ENCODE results near the gene NFIX. TPM values are rescaled to one million over a fixed set of nuclear protein-coding genes. Genes with fewer than 3 reads are reported as not detected.

Gene NFIX
- polyA plus RNA-seq, 3 donors: 13.3 to 15.0 (median 14.2) TPM

DNA sequence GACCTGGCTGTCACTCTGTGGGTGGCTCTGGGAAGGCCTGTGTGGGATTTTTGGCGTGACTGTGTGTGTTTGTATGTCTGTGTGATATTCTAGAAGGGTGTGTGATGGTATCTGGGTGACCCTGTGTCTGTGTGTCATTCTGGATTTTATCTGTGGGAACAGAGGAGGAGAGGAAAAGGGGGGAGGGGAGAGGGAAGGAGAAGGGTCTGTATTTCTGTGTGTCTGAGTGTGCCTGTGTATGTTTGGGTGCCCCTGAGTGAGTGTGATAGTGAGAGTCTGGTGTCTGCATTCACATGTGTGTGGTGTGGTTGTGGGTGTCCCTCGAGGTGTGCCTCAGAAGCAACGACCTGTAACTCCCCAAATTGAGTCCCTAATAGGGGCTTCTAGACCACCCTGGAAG is 8.1 kb upstream of the NFIX start:
- no peak for DNase-seq (ENCODE audit: low read depth in 3 of 3, low spot score in 2 of 3)

- no peak for DNase-seq (ENCODE audit: low read depth in 3 of 3, low spot score in 2 of 3)
Measured at GRCh38 chr19:12987781-12988180, 7.5 kb upstream of the NFIX start.

DNA sequence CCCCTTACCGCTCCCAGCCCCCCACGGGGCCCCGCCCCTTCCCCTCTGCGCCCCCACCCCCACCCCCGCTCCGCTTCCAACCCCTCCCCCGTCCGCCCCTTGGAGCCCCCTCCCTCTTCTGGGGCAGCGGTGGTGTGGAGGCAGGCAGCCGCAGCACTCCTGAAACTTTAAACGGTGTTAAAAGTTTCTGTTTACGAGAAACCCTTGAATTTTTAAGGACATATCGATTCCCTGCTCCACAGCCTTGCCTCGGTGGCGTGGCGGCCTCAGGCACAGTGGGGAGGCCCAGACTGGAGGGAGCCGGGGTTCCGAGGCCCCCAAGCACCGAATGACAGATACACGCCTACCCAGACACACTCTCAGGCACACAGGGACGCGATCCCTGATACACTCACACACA is 4.8 kb upstream of the NFIX start:
- DNase-seq (ENCODE audit: low read depth in 3 of 3, low spot score in 2 of 3): no peak

DNA sequence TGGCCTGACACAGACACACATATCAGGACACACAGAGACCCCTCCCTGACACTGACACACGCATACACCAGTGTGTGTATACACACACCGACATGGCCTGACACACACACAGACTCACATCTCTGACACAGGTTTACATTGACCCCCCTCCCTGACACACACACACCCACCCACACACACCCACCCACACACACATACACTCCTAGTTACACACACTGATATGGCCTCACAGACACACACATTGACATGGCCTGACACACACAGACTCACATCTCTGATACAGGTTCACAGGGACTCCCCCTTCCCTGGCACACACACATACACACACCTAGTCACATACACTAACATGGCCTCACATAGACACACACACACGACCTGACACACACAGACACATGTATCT is 4.4 kb upstream of the NFIX start:
- DNase-seq (ENCODE audit: low read depth in 3 of 3, low spot score in 2 of 3): no peak

DNA sequence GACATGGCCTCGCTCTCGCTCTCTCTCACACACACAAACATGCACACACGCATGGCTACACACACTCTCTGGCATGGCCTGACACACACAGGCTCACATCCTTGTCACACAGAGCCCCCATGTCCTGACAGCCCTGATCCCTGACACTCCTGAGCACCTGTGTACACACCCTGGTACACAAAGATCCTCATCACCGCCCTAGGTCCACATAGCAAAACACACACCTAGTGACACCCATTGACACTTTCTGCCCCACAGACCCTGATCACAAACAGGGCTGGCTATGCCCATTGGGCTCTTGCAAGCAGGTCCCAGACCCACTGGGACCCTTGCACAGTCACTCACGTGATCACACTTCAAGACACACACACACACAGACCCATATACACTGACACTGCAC is 4.0 kb upstream of the NFIX start:
- no peak for DNase-seq (ENCODE audit: low read depth in 3 of 3, low spot score in 2 of 3)

GRCh38 chr19:12992729-12993128 is 2.5 kb upstream of the NFIX start:
- DNase-seq (ENCODE audit: low read depth in 3 of 3, low spot score in 2 of 3): no peak

DNA sequence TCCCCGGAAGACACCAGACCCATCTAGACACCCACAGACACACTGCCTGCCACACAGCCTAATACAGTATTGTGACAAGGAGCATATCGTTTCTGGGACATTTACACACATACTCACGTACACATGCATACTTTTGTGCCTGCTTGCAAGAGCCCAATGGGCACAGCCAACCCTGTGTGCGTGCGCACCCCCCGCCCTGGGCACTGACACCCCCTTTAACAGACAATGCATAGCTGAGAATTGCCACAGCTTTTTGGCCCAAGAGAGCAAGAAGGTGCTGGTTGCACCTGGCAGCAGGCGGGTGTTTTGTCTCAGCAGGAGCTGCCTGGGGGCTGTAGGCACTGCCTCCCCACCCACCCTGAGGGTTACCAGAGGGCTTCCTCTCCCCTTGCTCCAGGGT is 1.7 kb upstream of the NFIX start:
- DNase-seq (ENCODE audit: low read depth in 3 of 3, low spot score in 2 of 3): no peak

- no peak for DNase-seq (ENCODE audit: low read depth in 3 of 3, low spot score in 2 of 3)
Measured at GRCh38 chr19:12995596-12996405, 526 bp downstream of the NFIX start.

DNA sequence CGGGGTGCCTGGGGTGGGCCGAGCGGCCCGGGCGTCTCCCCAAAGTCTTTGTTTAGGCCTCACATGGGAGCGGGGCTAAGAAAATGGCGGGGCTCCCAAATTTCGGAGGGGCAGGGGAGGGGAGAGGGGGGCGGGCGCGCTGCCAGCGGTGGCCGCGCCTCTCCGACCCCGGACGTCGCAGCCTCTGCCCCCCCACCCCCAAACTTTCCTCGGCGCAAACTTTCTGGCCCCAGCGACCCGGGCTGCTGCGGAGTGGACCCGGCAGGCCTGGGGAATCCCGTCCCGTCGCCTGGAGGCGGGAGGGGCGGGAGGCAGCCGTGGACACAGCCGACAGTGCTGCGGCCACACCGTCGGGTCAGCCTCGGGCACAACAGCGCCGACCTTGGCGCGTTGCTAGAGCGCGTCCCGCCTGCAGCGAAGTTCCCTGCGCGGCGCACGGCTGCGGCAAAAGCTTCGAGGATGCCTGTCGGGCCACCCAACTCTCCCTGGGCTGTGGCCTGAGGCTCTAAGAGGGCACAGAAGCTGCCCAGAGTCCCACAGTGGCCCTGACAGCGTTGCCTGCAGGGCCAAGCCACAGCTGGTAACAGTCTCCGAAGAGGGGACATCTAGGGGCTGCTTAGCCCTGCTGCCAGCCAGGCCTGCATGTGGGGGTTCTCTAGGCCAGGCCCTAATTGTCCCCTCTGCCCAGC is 1.3 kb downstream of the NFIX start:
- no peak for DNase-seq (ENCODE audit: low read depth in 3 of 3, low spot score in 2 of 3)

DNA sequence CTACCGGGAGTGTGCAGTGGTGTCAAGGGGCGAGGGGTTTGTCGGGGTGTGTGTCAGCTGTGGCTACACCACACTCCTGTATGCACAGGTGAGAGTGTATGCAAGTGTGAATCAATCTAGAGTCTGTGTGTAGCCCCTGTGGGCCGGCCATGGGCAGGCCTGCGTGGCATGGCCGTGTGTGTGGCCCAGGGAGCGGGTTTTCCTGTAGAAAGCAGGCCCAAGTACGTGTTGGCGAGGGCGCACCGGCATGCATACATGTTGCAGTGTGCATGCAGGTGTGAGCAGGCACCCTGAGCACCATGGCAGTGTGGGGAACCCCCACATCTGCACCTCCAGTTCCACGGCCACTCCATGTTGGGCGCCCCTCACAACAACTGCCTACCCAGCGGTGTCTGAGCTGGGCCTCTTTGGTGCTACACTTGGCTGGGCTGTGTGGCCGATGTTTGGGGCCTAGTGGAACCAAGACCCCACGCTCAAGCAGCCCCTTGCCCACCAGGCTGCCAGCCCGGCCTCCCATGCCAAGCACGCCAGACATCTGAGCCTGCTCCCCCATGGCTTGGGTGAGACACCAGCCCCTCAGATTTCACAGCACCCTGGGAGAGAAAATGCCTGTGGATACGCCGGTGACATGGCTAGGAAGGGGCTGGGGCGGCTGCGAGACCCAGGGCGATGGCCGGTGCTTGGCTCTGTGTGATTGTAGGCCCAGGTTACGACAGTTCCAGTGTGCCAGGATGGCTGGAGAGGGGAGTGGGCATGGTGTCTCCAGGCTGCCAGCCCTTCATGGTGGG is 2.1 kb downstream of the NFIX start:
- no peak for DNase-seq (ENCODE audit: low read depth in 3 of 3, low spot score in 2 of 3)

- DNase-seq (ENCODE audit: low read depth in 3 of 3, low spot score in 2 of 3): no peak
Measured at GRCh38 chr19:12997967-12998940, 3.0 kb downstream of the NFIX start.

- DNase-seq (ENCODE audit: low read depth in 3 of 3, low spot score in 2 of 3): no peak
Measured at GRCh38 chr19:13001166-13001501, 5.9 kb downstream of the NFIX start.

DNA sequence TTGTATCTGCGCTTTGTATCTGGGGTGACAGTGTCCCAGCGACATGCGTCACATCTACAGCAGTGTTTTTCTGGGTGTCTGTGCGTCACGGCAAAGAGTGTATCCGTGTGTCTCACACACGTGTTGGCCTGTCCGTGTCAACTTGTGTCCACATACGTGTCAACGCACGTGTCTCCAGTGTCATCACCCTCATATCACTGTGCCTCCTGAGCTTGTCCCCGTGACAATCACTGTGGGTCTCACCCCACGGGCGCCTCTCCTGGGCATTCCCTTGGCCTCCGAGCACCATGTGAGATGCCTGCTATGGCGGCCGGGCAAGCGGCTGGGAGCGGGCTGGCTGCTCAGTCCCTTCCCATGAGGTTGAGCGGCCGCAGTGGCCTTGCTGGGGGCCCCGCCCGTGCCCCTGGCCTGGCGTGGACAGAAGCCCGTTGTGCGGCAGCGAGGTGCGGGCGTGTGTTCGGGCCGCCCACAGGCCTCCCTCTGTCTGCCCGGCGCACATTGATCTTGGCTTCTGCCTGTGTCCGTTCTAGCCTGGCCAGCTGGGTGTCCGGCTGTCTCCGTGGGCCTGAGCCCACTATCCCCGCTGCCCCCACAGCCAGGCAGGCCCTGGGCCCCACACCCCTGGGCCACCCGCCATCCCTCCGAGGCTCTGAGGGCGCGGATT is 6.4 kb downstream of the NFIX start:
- DNase-seq (ENCODE audit: low read depth in 3 of 3, low spot score in 2 of 3): no peak

DNA sequence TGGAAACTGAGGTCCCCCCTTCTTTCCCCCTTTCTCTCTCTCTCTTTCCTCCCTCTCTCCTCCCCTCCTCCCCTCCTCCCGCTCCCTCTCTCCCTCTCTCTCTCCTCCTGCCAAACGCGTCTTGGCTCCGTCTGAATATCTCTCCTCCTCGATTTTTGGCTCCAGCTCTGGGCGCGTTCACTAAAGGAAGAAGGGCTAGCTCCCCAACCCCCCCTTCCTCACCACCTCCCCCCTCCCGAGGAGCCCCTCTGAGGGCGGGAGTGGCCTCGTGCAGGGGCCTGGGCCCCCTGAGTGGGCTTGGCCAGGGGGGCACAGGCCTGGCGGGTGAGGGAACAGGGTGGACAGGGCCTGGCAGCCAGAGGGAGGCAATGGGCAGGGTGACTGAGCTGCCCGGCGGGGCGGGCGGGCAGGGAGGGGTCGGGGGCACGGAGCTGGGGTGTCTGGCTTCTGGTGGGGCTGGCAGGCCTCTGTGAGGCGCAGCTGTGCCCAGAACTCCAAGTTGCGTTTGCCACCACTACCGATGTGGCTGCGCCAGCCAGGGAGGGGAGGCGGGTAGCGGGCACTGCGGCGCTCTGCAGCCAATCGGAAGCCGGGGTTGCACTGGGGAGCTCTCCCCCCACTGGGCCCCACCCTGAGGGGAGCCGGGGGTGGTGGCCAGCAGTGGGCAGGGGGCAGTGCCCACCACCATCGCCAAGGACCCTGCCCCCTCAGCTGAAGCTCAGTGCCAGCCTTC is 7.1 kb downstream of the NFIX start:
- DNase-seq (ENCODE audit: low read depth in 3 of 3, low spot score in 2 of 3): no peak

- no peak for DNase-seq (ENCODE audit: low read depth in 3 of 3, low spot score in 2 of 3)
Measured at GRCh38 chr19:13003081-13003480, 7.8 kb downstream of the NFIX start.

GRCh38 chr19:13004273-13004672 is 9.0 kb downstream of the NFIX start:
- no peak for DNase-seq (ENCODE audit: low read depth in 3 of 3, low spot score in 2 of 3)

GRCh38 chr19:13005253-13005652 is 10.0 kb downstream of the NFIX start:
- no peak for DNase-seq (ENCODE audit: low read depth in 3 of 3, low spot score in 2 of 3)

DNA sequence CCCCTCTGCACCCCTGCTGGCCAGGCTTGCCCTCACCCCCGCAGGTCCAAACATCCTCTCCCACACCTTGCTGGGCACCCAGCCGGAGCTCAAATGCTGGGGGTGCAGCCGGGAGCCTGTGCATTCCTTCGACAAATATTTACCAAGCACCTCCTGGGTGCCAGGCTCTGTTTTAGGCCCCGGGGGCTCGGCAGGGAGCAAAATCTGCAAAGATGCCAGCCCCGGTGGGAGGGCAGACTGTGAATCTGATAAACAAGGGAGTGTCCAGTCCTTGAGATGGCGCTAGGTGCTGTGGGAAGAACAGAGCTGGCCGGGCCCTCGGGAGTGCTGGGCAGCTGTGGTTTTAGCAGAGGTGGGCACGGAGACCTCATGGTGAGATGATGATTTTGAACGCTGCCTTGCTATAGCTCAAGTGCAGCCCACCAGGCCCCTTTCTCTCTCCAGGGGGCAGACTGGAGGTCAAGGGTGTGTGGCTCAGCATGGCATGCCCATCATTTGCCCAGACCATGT is 10.6 kb downstream of the NFIX start:
- DNase-seq (ENCODE audit: low read depth in 3 of 3, low spot score in 2 of 3): no peak
